Gastroesophageal sphincter (tissue), 4 donors: Measurements from ENCODE around the gene SMARCAD1. TPM values are rescaled to one million over a fixed set of nuclear protein-coding genes. Genes with fewer than 3 reads are reported as not detected.
"Not testable (repeated sequence)": the region's sequence is repeated elsewhere in the genome, so short reads cannot be mapped to it uniquely, and the experiment has no call there.

Source experiments
- ATAC-seq: fragments of 150-250 bp; one replicate; pipeline ENCODE4 v1.9.1; 2016; ENCODE audit warnings: mild to moderate bottlenecking, moderate library complexity
- H3K27ac ChIP-seq, 4 donors: fragments of 200-600 bp; sonication (generic) in 3 of 4; 1 replicate in 3 of 4; 2 replicates in 1 of 4; pipeline ENCODE4 v1.5.1; 2016 to 2019
- H3K27me3 ChIP-seq: fragments of 200-600 bp; sonication (generic); one replicate; pipeline ENCODE4 v1.5.1; 2019
- H3K36me3 ChIP-seq, 2 donors: fragments of 200-600 bp; sonication (generic); one replicate each; pipeline ENCODE4 v1.5.1; 2019; ENCODE audit warnings: control low read depth in 1 of 2
- H3K4me1 ChIP-seq, 3 donors: fragments of 200-600 bp; sonication (generic); 1 replicate in 2 of 3; 2 replicates in 1 of 3; pipeline ENCODE4 v1.5.1; 2016 to 2019; ENCODE audit warnings: control low read depth in 2 of 3
- H3K4me3 ChIP-seq, 2 donors: fragments of 200-600 bp; sonication (generic); one replicate each; pipeline ENCODE4 v1.5.1; 2019; ENCODE audit warnings: mild to moderate bottlenecking in 1 of 2, moderate library complexity in 1 of 2
- H3K9me3 ChIP-seq, 3 donors: fragments of 200-600 bp; sonication (generic); one replicate each; pipeline ENCODE4 v1.5.1; 2017 to 2019; ENCODE audit warnings: control low read depth in 2 of 3
- EP300 ChIP-seq: sonication (generic); formaldehyde crosslinking; IDR thresholded peaks from one replicate; pipeline ENCODE4 v1.6.1; 2017; ENCODE audit warnings: antibody characterized with exemption, mild to moderate bottlenecking
- POLR2A ChIP-seq, 2 donors: fragments of 450-650 bp; IDR thresholded peaks; one replicate each; pipeline ENCODE4 v1.6.1; 2017; ENCODE audit warnings: antibody characterized with exemption in 2 of 2, mild to moderate bottlenecking in 2 of 2, moderate library complexity in 1 of 2
- POLR2AphosphoS5 ChIP-seq: sonication (generic); formaldehyde crosslinking; IDR thresholded peaks from one replicate; pipeline ENCODE4 v1.6.1; 2017; ENCODE audit warnings: antibody characterized with exemption
- WGBS, 2 donors: methylation state at CpG; one replicate each; pipeline ENCODE4 v1.1.5; 2018; ENCODE audit warnings: low coverage in 1 of 2; 5-methylcytosine and 5-hydroxymethylcytosine counted together
- total RNA-seq, 4 donors: library from RNA; depleted of rRNA; stranded (reverse); fragments of >200 nt; gene quantifications; one replicate each; pipeline ENCODE4 v1.1.0, GENCODE V29; 2016
- TF ChIP-seq, protein P1 (sequence below), 4 experiments: fragments of 200-600 bp in 2 of 4; fragments of 450-650 bp in 2 of 4; sonication (generic) in 1 of 4; IDR thresholded peaks; one replicate each; pipeline ENCODE4 v1.5.1; 2017 to 2019; ENCODE audit warnings: antibody characterized with exemption in 4 of 4, mild to moderate bottlenecking in 2 of 4, moderate library complexity in 2 of 4

SMARCAD1 gene
- total RNA-seq, 4 donors from 2014 or later, result 12.8 to 25.8 (median 18.6) TPM

DNA sequence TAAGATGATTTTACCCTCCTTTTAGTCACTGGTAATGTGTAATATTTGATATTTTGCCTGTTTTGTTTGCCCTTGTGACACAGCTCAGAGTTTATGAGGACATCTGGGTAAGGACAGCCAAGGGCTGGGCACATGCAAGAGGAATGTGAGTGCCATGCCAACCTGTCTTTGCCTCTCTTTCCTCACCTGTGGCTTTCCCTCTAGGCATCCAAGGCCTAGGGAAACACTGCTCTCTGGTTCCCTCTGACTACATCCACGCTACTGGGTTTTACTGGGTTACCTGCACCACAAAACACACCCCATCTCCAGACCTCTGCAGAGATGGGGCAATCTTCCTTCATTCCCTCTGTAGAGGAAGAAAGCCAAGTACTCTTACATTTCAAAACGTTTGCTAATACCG lies 127.3 kb downstream of the SMARCAD1 start:
- no peak for TF ChIP-seq EP300
- TF ChIP-seq POLR2AphosphoS5, result no peak
- no peak for TF ChIP-seq POLR2A (IDR thresholded peaks at IDR 0.05)
- H3K4me3 ChIP-seq, result no peak overlapping the region
- H3K27ac ChIP-seq, result no peak overlapping the region
- no peaks in the 10 kb centered on the region for H3K9me3 ChIP-seq
- H3K4me1 ChIP-seq, result peaks cover 0 to 16% (median 0%) of the 10 kb centered on the region in 3 donors
- peak; percentile 39 for ATAC-seq
- WGBS, 2 donors, result 76 to 77% methylated on average over 3 of the region's 3 CpGs
- no peaks in the 10 kb centered on the region for H3K27me3 ChIP-seq
- H3K36me3 ChIP-seq, result no peaks in the 10 kb centered on the region

DNA sequence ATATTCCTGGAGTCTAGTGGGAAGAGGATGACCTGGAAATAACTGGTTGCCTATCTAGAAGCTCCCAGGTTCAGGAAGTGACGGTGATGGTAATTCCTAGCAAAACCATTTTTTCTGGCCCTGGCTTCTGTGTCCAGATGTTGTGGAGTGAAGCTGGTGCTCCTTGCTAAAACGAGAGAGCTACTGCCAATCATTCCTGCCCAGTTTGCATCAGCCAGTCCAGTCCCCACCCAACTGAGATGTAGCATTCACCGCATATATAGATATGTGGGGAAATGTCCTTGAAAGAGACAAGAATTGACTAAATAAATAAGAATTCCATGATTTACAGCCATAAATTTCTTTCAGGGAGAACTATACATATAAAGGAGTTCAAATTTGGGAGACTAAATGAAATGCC lies 128.6 kb downstream of the SMARCAD1 start:
- Histone ChIP-seq H3K27me3 (no peaks in the 10 kb centered on the region), H3K36me3 (no peaks in the 10 kb centered on the region), H3K4me1 (peaks cover 0 to 16% (median 0%) of the 10 kb centered on the region in 3 donors), H3K27ac (no peak overlapping the region), H3K4me3 (no peak overlapping the region), H3K9me3 (no peaks in the 10 kb centered on the region)
- ATAC-seq, result no peak
- WGBS, 2 donors, result 82 to 100% methylated on average over 1 of the region's 3 CpGs
- TF ChIP-seq POLR2AphosphoS5 (no peak), POLR2A (IDR thresholded peaks at IDR 0.05) (no peak), EP300 (no peak)
- TF ChIP-seq, protein P1, sequence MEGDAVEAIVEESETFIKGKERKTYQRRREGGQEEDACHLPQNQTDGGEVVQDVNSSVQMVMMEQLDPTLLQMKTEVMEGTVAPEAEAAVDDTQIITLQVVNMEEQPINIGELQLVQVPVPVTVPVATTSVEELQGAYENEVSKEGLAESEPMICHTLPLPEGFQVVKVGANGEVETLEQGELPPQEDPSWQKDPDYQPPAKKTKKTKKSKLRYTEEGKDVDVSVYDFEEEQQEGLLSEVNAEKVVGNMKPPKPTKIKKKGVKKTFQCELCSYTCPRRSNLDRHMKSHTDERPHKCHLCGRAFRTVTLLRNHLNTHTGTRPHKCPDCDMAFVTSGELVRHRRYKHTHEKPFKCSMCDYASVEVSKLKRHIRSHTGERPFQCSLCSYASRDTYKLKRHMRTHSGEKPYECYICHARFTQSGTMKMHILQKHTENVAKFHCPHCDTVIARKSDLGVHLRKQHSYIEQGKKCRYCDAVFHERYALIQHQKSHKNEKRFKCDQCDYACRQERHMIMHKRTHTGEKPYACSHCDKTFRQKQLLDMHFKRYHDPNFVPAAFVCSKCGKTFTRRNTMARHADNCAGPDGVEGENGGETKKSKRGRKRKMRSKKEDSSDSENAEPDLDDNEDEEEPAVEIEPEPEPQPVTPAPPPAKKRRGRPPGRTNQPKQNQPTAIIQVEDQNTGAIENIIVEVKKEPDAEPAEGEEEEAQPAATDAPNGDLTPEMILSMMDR (IDR thresholded peaks at IDR 0.05), result no peak

DNA sequence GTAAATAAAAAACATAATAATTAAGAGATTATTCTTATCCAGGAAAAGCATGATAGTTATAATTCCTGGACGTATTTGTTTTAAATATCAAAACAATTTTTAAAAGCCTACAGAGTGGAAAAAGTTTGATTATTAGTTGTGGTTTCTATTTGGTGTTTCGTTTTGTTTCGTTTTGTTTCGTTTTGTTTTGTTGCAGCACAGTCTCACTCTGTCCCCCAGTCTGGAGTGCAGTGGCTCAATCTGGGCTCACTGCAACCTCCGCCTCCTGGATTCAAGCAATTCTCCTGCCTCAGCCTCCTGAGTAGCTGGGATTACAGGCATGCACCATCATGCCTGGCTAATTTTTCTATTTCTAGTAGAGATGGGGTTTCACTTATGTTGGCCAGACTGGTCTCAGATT lies 129.1 kb downstream of the SMARCAD1 start:
- H3K27me3 ChIP-seq, H3K9me3 ChIP-seq, H3K36me3 ChIP-seq, H3K4me3 ChIP-seq, ATAC-seq, H3K27ac ChIP-seq: not testable (repeated sequence)
- peaks cover 0 to 16% (median 0%) of the 10 kb centered on the region in 3 donors for H3K4me1 ChIP-seq
- 79 to 86% methylated on average over 4 to 5 of the region's 5 CpGs for WGBS, 2 donors

DNA sequence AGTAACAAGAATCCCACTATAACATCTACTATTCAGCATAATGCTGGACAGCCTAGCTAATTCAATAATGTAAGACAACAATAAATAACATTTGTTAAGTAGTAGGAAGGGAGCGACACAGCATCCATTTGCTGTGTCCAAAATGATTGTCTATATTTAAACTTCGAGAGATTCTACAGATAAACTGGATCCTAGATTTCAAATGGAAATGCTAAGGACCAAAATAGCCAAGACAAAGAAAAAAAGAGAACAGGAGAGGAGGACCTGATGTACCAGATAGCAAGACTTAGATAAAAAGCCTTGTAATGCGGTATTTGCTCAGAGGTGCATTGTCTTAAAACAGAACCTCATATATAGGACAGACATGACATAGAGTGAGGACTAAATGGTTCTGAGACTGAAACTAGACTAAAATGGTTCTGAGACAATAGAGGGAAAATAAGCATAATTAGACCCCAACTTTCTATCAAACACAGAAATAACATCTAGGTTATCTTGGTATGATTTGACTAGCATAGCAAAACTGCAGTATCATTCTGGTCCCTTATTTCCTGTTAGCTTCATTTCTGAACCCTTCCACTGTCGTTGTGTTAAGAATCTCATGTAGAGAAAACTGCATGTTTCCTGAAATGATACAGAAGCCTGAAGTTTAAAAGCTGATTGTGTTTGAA lies 131.2 kb downstream of the SMARCAD1 start:
- TF ChIP-seq, protein P1 (IDR thresholded peaks at IDR 0.05), result no peak
- no peak for TF ChIP-seq EP300
- no peak for TF ChIP-seq POLR2AphosphoS5
- TF ChIP-seq POLR2A (IDR thresholded peaks at IDR 0.05), result no peak
- no peak for ATAC-seq

DNA sequence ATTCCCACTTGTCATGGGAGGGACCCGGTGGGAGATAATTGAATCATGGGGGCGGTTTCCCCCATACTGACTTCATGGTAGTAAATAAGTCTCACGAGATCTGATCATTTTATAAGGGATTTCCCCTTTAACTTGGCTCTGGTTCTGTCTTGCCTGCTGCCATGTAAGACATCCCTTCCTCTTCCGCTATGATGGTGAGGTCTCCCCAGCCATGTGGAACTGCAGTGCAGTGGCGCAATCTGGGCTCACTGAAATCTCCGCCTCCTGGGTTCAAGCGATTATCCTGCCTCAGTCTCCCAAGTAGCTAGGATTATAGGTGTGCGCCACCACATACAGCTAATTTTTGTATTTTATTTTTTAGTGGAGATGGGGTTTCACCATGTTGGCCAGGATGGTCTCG lies 132.1 kb downstream of the SMARCAD1 start:
- H3K27ac ChIP-seq, result no peak overlapping the region
- H3K27me3 ChIP-seq, result no peaks in the 10 kb centered on the region
- H3K4me3 ChIP-seq, result no peak overlapping the region
- no peaks in the 10 kb centered on the region for H3K36me3 ChIP-seq
- no peak for ATAC-seq
- H3K9me3 ChIP-seq, result no peaks in the 10 kb centered on the region
- 70 to 86% methylated on average over 4 to 9 of the region's 9 CpGs for WGBS, 2 donors
- TF ChIP-seq POLR2AphosphoS5 (no peak), EP300 (no peak), POLR2A (IDR thresholded peaks at IDR 0.05) (no peak)
- TF ChIP-seq, protein P1 (IDR thresholded peaks at IDR 0.05), result no peak
- H3K4me1 ChIP-seq, result peaks cover 0 to 4% (median 0%) of the 10 kb centered on the region in 3 donors

More for the DNA sequence above, 131.2 kb downstream of the SMARCAD1 start:
- Histone ChIP-seq H3K9me3 (no peaks in the 10 kb centered on the region), H3K4me1 (peaks cover 0 to 13% (median 0%) of the 10 kb centered on the region in 3 donors), H3K27ac (no peak overlapping the region), H3K4me3 (no peak overlapping the region), H3K36me3 (no peaks in the 10 kb centered on the region), H3K27me3 (no peaks in the 10 kb centered on the region)
- WGBS, 2 donors, result 61 to 74% methylated on average over 4 of the region's 4 CpGs

Other genes with a start within 250 kb of the SMARCAD1 start
- gene HPGDS, start 135.0 kb downstream of the SMARCAD1 start, total RNA-seq, result 1 to 10 TPM in 3 of 4 donors, under 1 TPM in 1; 0.47 to 2.0 (median 1.8) TPM
- 100 to 1,000 TPM; 100 to 223 (median 175) TPM for gene PDLIM5, start 244.1 kb downstream of the SMARCAD1 start, total RNA-seq